ENCODE measurements around the gene ACTG1. TPM values are rescaled to one million over a fixed set of nuclear protein-coding genes. Genes with fewer than 3 reads are reported as not detected.

The ACTG1 gene
- total and polyA plus RNA-seq, 9 of the 15 experiments (the other 6 are each of a cell fraction or from before 2014, with no cell fraction given) = 224 to 1,775 (median 568) TPM

DNA sequence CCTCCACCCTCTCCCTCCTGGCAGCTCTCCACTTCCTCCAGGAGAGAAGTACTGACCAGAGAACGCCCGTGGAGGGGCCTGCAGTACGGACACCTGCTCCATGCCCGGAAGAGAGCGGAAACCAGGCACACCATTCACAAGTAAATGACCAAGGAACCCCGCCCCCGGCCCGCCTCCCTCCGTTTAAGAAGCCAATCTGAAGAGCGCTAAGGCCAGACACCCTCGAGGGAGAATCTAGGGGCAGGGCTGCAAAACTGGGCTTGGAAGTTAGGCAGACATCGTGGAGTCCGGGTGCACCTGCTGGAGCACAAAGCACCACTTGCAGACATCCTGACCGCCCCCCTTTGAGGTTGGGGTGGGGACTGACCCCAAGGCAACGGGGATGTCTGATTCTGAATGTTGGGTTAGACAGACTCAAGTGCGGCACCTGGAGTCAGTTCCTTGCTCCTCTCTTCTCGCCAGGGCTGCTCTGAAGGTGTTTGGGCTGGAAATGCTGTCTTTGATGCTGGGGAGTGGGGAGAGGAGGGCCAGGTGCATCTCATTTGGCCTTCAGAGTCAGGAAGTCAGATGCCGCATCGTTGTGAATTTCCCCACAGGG lies 40.5 kb upstream of the ACTG1 start (continued):
- TF ChIP-seq, protein P1, sequence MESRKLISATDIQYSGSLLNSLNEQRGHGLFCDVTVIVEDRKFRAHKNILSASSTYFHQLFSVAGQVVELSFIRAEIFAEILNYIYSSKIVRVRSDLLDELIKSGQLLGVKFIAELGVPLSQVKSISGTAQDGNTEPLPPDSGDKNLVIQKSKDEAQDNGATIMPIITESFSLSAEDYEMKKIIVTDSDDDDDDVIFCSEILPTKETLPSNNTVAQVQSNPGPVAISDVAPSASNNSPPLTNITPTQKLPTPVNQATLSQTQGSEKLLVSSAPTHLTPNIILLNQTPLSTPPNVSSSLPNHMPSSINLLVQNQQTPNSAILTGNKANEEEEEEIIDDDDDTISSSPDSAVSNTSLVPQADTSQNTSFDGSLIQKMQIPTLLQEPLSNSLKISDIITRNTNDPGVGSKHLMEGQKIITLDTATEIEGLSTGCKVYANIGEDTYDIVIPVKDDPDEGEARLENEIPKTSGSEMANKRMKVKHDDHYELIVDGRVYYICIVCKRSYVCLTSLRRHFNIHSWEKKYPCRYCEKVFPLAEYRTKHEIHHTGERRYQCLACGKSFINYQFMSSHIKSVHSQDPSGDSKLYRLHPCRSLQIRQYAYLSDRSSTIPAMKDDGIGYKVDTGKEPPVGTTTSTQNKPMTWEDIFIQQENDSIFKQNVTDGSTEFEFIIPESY (CRISPR knock-in tag; IDR thresholded peaks at IDR 0.05) = no peak
- TF ChIP-seq, protein P2, sequence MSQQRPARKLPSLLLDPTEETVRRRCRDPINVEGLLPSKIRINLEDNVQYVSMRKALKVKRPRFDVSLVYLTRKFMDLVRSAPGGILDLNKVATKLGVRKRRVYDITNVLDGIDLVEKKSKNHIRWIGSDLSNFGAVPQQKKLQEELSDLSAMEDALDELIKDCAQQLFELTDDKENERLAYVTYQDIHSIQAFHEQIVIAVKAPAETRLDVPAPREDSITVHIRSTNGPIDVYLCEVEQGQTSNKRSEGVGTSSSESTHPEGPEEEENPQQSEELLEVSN (IDR thresholded peaks at IDR 0.05; ENCODE audit: borderline replicate concordance in 1 of 2, extremely low read depth in 1 of 2, insufficient read depth in 1 of 2, insufficient read length in 1 of 2, low read depth in 1 of 2, low read length in 1 of 2, poor library complexity in 1 of 2, severe bottlenecking in 1 of 2) = peak in 1 of 2 experiments; percentile 29
- TF ChIP-seq ZNF696 (CRISPR knock-in tag; conservative IDR thresholded peaks at IDR 0.05) = no peak
- TF ChIP-seq, protein P3, sequence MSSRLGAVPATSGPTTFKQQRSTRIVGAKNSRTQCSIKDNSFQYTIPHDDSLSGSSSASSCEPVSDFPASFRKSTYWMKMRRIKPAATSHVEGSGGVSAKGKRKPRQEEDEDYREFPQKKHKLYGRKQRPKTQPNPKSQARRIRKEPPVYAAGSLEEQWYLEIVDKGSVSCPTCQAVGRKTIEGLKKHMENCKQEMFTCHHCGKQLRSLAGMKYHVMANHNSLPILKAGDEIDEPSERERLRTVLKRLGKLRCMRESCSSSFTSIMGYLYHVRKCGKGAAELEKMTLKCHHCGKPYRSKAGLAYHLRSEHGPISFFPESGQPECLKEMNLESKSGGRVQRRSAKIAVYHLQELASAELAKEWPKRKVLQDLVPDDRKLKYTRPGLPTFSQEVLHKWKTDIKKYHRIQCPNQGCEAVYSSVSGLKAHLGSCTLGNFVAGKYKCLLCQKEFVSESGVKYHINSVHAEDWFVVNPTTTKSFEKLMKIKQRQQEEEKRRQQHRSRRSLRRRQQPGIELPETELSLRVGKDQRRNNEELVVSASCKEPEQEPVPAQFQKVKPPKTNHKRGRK (tag; IDR thresholded peaks at IDR 0.05) = no peak
- TF ChIP-seq, protein P4, sequence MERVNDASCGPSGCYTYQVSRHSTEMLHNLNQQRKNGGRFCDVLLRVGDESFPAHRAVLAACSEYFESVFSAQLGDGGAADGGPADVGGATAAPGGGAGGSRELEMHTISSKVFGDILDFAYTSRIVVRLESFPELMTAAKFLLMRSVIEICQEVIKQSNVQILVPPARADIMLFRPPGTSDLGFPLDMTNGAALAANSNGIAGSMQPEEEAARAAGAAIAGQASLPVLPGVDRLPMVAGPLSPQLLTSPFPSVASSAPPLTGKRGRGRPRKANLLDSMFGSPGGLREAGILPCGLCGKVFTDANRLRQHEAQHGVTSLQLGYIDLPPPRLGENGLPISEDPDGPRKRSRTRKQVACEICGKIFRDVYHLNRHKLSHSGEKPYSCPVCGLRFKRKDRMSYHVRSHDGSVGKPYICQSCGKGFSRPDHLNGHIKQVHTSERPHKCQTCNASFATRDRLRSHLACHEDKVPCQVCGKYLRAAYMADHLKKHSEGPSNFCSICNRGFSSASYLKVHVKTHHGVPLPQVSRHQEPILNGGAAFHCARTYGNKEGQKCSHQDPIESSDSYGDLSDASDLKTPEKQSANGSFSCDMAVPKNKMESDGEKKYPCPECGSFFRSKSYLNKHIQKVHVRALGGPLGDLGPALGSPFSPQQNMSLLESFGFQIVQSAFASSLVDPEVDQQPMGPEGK (CRISPR knock-in tag; IDR thresholded peaks at IDR 0.05; ENCODE audit: borderline replicate concordance) = no peak
- TF ChIP-seq ZNF224 (CRISPR knock-in tag; IDR thresholded peaks at IDR 0.05) = no peak
- TF ChIP-seq MIER1 (IDR thresholded peaks at IDR 0.05; ENCODE audit: low read depth) = no peak
- no peak for TF ChIP-seq ETV5 (CRISPR knock-in tag; IDR thresholded peaks at IDR 0.05; ENCODE audit: low read depth)
- TF ChIP-seq, protein P5, sequence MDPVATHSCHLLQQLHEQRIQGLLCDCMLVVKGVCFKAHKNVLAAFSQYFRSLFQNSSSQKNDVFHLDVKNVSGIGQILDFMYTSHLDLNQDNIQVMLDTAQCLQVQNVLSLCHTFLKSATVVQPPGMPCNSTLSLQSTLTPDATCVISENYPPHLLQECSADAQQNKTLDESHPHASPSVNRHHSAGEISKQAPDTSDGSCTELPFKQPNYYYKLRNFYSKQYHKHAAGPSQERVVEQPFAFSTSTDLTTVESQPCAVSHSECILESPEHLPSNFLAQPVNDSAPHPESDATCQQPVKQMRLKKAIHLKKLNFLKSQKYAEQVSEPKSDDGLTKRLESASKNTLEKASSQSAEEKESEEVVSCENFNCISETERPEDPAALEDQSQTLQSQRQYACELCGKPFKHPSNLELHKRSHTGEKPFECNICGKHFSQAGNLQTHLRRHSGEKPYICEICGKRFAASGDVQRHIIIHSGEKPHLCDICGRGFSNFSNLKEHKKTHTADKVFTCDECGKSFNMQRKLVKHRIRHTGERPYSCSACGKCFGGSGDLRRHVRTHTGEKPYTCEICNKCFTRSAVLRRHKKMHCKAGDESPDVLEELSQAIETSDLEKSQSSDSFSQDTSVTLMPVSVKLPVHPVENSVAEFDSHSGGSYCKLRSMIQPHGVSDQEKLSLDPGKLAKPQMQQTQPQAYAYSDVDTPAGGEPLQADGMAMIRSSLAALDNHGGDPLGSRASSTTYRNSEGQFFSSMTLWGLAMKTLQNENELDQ (CRISPR knock-in tag; IDR thresholded peaks at IDR 0.05; ENCODE audit: borderline replicate concordance) = no peak
- TF ChIP-seq GABPB1 (CRISPR knock-in tag; IDR thresholded peaks at IDR 0.05) = no peak
- peak; percentile 24; the same call in 1 of the 2 replicates for TF ChIP-seq CC2D1A (IDR thresholded peaks at IDR 0.05)
- no peak for TF ChIP-seq IFI16 (CRISPR knock-in tag; IDR thresholded peaks at IDR 0.05)

Data from K562 (cell line).